Activated CD8-positive, alpha-beta memory T cell treated with anti-CD3 and anti-CD28 coated beads, Interleukin-2, amount 10 ng/mL, durations not matched to agents 7 days and 5 days (primary cell): ENCODE results near the gene C1S. TPM values are rescaled to one million over a fixed set of nuclear protein-coding genes. Genes with fewer than 3 reads are reported as not detected.
"Not testable (repeated sequence)": the region's sequence is repeated elsewhere in the genome, so short reads cannot be mapped to it uniquely, and the experiment has no call there.

Experiments used
- ATAC-seq: fragments of 150-1000 bp; cut with Tn5 transposase; one replicate; pipeline ENCODE4 v1.10.0; 2021; ENCODE audit warnings: moderate library complexity
- CTCF ChIA-PET: fragments of 350-600 bp; sonication (Branson Sonifier 250); formaldehyde crosslinking; loops from one replicate; lab custom pipeline; 2021; ENCODE audit warnings: antibody characterized with exemption; lab: Charles Lee
- DNase-seq: peaks from one replicate; pipeline ENCODE4 v3.0.0-alpha.2; 2020
- H3K27ac Mint-ChIP-seq: one replicate; pipeline ENCODE4 v1.8.0; 2021; ENCODE audit warnings: mild to moderate bottlenecking, mixed read lengths
- H3K27me3 Mint-ChIP-seq: one replicate; pipeline ENCODE4 v1.8.0; 2021; ENCODE audit warnings: mixed read lengths
- H3K36me3 Mint-ChIP-seq: one replicate; pipeline ENCODE4 v1.8.0; 2021; ENCODE audit warnings: mild to moderate bottlenecking, mixed read lengths
- H3K4me1 Mint-ChIP-seq: one replicate; pipeline ENCODE4 v1.8.0; 2021; ENCODE audit warnings: mixed read lengths
- H3K4me3 Mint-ChIP-seq: one replicate; pipeline ENCODE4 v1.8.0; 2021; ENCODE audit warnings: mild to moderate bottlenecking, moderate library complexity, mixed read lengths
- H3K9me3 Mint-ChIP-seq: one replicate; pipeline ENCODE4 v1.8.0; 2022; ENCODE audit warnings: low read depth, mixed read lengths
- total RNA-seq, 2 experiments: library from RNA; stranded (reverse); gene quantifications; one replicate each; pipeline ENCODE4 v1.2.3, GENCODE V29; 2021

C1S gene
- total RNA-seq, 2 experiments from 2014 or later, result 1.6 to 2.5 TPM

DNA sequence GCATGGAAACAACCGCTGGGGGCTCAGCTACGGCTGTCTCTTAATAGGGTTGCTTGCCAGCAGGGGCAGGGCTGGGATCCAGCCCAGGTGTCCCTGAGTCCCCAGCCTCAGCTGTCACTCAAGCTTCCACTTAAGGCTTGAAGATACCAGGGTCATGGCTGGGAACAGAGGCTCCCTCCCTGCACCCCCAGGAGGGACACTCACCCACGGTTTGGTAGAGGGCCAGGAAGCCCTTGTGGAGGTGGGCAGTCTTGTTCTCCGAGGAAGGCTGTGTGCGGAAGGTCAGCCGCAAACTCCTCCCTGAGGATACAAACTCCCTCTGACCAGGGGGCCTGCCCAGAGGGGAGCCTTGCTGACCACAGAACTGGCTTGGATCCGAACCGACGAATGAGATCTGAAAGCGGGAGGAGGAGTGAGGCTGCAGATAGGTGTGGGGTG, 41.2 kb downstream of the C1S start:
- Mint-ChIP-seq H3K36me3 (peaks cover 42% of the 10 kb centered on the region), H3K4me3 (no peak overlapping the region), H3K9me3 (peaks cover 13% of the 10 kb centered on the region), H3K4me1 (peaks cover 30% of the 10 kb centered on the region), H3K27me3 (no peaks in the 10 kb centered on the region), H3K27ac (no peak overlapping the region)
- CTCF ChIA-PET, result no interaction called here
- no peak for ATAC-seq
- no peak for DNase-seq

DNA sequence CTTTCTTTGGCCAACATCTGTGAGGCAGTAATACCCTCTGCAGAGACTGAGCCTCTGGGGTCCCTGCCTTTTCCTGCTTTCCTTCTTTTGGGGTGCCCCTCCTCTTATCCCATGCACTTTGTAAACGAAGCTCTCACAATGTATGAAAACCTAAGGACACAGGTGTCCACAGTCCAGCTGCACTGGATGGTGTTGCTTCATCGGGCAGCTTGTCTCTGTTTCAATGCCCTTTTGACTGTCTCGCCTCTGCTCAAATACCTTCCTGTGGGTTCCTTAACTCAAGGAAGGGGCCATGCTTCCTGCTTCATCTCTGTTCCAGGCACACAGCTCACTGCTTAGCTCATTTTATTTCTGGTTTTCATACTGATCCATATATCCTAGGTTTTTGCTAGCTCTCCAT, 42.1 kb downstream of the C1S start:
- DNase-seq, result no peak
- Mint-ChIP-seq H3K4me1 (peaks cover 33% of the 10 kb centered on the region), H3K36me3 (peaks cover 45% of the 10 kb centered on the region), H3K9me3 (peaks cover 14% of the 10 kb centered on the region), H3K4me3 (no peak overlapping the region), H3K27me3 (no peaks in the 10 kb centered on the region), H3K27ac (no peak overlapping the region)
- ATAC-seq, result no peak
- CTCF ChIA-PET, result interaction anchor here (0.7 to 1.8 kb wide), 2 partner anchors 9 to 10 kb away, joined by 3 to 4 read pairs; no protein-coding TSS in a partner anchor

DNA sequence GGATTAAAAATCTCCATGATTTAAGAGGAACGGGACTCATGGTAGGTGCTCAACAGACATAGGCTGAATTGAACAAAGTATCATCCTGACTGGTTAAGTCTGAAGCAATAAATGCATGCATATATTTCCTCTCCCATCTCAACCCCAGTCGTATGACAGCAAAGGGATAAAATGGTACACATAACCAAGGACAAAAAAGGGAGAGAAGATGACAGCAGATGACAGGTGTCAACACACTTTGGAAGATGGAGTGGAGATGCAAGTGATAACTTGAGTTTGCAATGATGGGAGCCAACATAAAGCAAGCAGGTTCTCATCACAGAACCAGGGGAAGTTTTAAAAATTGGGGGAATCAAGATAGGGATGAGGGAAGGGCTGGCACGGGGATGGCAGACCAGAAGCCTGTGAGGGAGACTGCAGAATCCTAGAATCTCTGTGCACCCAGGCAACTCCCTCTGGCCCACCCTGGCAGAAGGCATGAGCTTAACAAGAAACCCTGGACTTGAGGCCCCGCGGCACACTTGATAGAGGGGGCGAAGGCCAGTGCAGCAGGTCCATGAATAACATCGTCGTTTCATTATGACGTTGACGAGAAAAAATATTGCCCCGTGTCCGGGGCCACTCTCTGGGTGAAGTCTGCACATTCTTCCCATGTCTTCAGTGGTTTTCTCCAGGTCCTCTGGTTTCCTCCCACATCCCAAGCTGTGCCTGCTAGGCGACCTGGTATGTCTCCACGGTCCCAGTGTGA, 43.5 kb downstream of the C1S start:
- CTCF ChIA-PET, result interaction anchor here (0.8 to 1.9 kb wide), 4 partner anchors 9 to 166 kb away, joined by 3 to 8 read pairs (median 4); no protein-coding TSS in a partner anchor
- ATAC-seq, result no peak
- Mint-ChIP-seq H3K4me1 (peaks cover 38% of the 10 kb centered on the region), H3K9me3 (peaks cover 14% of the 10 kb centered on the region), H3K27ac (no peak overlapping the region), H3K36me3 (peaks cover 40% of the 10 kb centered on the region), H3K27me3 (no peaks in the 10 kb centered on the region), H3K4me3 (no peak overlapping the region)
- no peak for DNase-seq

DNA sequence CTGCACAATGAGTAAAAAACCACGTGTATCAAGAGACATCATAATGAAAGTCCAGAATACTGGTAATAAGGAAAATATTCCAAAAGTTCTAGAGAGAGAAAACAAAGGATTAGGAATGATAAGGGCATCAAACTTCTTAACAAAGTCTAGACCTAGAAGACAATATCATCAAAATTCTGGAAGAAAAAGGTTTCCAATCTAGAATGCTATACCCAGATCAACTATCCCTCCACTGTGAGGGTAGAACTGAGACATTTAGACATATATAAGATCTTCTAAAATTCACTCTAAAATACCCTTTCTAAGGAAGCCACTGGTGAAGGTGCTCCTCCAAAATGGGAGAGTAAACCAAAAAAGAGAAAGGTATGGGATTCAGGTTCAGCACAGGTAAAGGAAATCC, 45.6 kb downstream of the C1S start:
- no peak overlapping the region for H3K4me3 Mint-ChIP-seq
- H3K27ac Mint-ChIP-seq, result no peak overlapping the region
- CTCF ChIA-PET, result interaction anchor here (2.3 to 3.7 kb wide), 3 partner anchors 25 to 181 kb away, joined by 10 to 31 read pairs (median 28); partner anchors contain the start of gene LPCAT3
- peaks cover 57% of the 10 kb centered on the region for H3K4me1 Mint-ChIP-seq
- peaks cover 34% of the 10 kb centered on the region for H3K36me3 Mint-ChIP-seq
- ATAC-seq (no peak), DNase-seq (no peak)
- H3K27me3 Mint-ChIP-seq, result no peaks in the 10 kb centered on the region
- H3K9me3 Mint-ChIP-seq, result peaks cover 14% of the 10 kb centered on the region

DNA sequence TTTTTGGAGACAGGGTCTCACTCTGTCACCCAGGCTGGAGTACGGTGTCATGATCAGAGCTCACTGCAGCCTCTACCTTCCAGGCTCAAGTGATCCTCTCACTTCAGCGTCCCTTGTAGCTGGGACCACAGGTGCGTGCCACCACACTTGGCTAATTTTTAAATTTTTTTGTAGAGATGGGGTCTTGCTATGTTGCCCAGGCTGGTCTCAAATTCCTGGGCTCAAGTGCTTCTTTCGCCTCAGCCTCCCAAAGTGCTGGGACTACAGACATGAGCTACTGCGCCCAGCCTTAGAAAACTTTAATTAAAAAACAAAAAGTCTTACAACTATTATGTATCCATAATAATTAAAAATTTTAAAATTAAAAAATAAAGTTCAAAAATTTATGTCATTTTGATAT, 46.7 kb downstream of the C1S start:
- DNase-seq, H3K4me3 Mint-ChIP-seq, ATAC-seq, H3K27me3 Mint-ChIP-seq, H3K27ac Mint-ChIP-seq: not testable (repeated sequence)
- CTCF ChIA-PET, result interaction anchor here (1.1 to 3.7 kb wide), 21 partner anchors 8 to 216 kb away, joined by 3 to 51 read pairs (median 7); partner anchors contain the start of genes C12orf57, ENO2, LPCAT3 and PEX5
- peaks cover 14% of the 10 kb centered on the region for H3K9me3 Mint-ChIP-seq
- H3K36me3 Mint-ChIP-seq, result peaks cover 30% of the 10 kb centered on the region
- peaks cover 60% of the 10 kb centered on the region for H3K4me1 Mint-ChIP-seq

DNA sequence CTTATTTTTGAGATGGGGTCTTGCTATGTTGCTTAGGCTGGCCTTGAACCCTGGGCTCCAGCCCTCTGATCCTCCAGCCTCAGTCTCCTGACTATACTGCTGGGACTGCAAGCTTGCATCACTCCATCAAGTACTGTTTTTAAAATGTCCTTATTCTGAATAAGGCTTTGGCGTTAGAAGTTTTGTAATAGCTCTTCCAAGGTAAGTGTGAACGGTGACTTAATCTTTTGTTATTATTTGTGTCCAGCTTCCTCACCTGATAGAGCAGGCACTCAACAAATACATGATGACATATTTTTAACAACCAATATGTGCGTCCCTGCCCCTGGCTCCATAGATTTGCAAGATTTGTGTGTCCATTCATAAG, 47.1 kb downstream of the C1S start:
- peaks cover 30% of the 10 kb centered on the region for H3K36me3 Mint-ChIP-seq
- peak overlapping the region; percentile 99 for H3K4me3 Mint-ChIP-seq
- CTCF ChIA-PET, result interaction anchor here (1.1 to 3.7 kb wide), 25 partner anchors 8 to 235 kb away, joined by 3 to 51 read pairs (median 7); partner anchors contain the start of genes C12orf57, ENO2, LPCAT3 and PEX5
- ATAC-seq (no peak), DNase-seq (no peak)
- H3K27me3 Mint-ChIP-seq, result no peaks in the 10 kb centered on the region
- H3K9me3 Mint-ChIP-seq, result peaks cover 14% of the 10 kb centered on the region
- peaks cover 56% of the 10 kb centered on the region for H3K4me1 Mint-ChIP-seq
- peak overlapping the region; percentile 97 for H3K27ac Mint-ChIP-seq

DNA sequence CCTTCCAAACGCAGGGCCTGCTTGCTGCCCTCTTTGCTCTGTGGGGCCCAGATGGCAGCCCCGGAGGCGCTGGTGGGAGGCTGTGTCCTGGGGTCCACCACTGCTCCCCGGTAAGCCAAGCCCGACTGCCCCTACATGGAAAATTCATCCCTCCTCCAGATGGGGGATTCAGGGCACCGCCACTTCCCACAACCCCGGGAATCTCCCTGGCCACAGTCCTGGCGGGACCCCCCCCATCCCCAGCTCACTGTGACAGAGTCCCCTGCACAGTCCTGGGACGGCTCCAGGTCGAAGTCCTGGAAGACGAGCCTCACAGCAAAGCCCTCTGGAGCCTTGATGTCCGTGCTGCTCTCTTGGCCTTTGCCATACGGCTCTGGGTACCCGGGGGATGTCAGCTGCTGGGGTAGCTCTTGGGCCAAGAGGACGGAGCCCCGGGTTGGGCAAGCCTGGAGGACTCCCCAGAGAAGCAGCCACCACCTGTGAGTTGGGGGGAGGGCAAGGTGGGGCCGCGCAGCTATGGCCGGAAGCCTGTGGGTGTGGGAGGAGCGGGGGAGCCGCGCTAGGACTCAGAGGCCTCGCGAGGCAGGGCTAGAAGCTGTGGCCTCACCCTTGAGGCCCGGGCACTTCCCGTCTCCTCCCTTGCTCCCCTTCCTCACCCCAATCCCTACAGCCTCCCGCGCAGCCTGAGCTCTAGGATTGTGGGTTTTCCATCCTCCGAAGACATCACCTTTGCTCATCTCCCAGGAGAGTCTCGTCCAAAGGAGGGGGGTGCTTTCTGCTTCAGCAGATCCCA, 47.7 kb downstream of the C1S start:
- CTCF ChIA-PET, result interaction anchor here (0.6 to 3.7 kb wide), 41 partner anchors 9 to 842 kb away, joined by 3 to 51 read pairs (median 6); partner anchors contain the start of genes C12orf57, C1R, CDCA3 and ENO2
- peaks cover 55% of the 10 kb centered on the region for H3K4me1 Mint-ChIP-seq

DNA sequence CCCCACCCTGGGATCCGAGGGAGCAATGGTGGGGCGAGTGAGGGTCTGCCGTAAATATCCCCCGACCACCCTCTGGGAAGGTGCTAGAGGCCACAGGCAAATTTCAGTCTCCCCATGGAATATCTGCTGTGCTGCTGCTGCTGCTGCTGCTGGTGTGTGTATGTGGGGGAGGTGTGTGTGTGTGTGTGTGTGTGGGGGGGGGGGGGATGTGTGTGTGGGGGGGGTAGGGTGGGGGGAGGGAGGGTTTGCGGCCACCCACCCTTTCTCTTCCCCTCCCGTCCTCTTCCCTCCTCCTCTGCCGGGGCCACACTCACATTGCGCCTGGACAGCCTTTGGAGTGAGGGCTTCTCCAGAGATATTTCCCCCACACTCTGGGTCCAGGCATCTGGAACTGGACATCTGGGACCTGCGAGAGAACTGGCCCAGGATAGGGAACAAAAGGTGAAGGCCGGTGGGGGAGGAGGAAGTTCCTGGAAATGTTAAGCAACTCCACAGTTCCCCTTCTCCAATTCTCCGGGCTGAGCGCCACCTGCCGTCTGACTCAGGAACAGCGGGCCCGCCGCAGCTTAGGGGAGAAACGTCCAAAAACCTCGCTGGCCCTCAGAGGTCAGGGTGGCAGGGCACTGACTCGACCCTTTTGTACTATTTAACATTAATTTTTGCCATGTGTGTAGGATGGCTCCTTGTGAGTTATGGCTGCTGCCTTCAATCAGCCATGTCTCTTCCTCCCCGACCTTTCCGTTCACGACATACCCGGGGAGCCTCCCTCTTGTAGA, 48.5 kb downstream of the C1S start, which contains the start of gene C1RL:
Gene C1RL (minus strand): TSS at position 419 of the 776 bp plus-strand sequence. CDS start 34 bp downstream, at position 385.
- CTCF ChIA-PET, result interaction anchor here (0.6 to 3.7 kb wide), 48 partner anchors 10 to 841 kb away, joined by 3 to 51 read pairs (median 5); partner anchors contain the start of genes C12orf57, C1R, CDCA3 and LPCAT3
- Mint-ChIP-seq H3K27ac (peak within 1 kb of the TSS; percentile 97), H3K9me3 (peaks cover 14% of the 10 kb centered on the region), H3K4me1 (peaks cover 52% of the 10 kb centered on the region), H3K4me3 (peak within 1 kb of the TSS; percentile 99), H3K27me3 (no peaks in the 10 kb centered on the region), H3K36me3 (peaks cover 26% of the 10 kb centered on the region)
- peak; percentile 21 for ATAC-seq
- DNase-seq, result peak; percentile 87

More for the DNA sequence above, 47.7 kb downstream of the C1S start:
- Mint-ChIP-seq H3K4me3 (peak overlapping the region; percentile 99), H3K27ac (peak overlapping the region; percentile 97), H3K9me3 (peaks cover 14% of the 10 kb centered on the region), H3K36me3 (peaks cover 30% of the 10 kb centered on the region), H3K27me3 (no peaks in the 10 kb centered on the region)
- peak; percentile 93 for DNase-seq
- peak; percentile 97 for ATAC-seq

DNA sequence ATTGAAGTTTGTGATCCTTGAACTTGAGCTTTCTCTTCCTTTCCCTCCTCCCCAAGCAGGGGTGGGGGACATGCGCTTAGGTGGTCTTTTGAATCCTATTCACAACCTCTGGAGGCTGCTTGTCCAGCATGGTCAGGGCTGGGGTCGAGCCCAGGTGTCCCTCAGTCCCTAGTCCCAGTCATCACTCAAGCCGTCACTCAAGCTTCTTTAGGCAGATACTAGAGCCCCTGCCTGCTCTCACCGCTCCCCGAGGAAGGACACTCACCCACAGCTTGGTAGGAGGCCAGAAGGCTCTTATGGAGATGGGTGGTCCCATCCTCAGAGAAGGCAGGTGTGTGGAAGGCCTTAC, 49.0 kb downstream of the C1S start:
- no peaks in the 10 kb centered on the region for H3K27me3 Mint-ChIP-seq
- H3K4me3 Mint-ChIP-seq, result peak overlapping the region; percentile 99
- CTCF ChIA-PET, result interaction anchor here (0.6 to 3.7 kb wide), 31 partner anchors 9 to 259 kb away, joined by 3 to 51 read pairs (median 5); partner anchors contain the start of genes C12orf57, C1R, CDCA3 and LPCAT3
- no peak for DNase-seq
- H3K9me3 Mint-ChIP-seq, result peaks cover 14% of the 10 kb centered on the region
- H3K27ac Mint-ChIP-seq, result peak overlapping the region; percentile 57
- H3K4me1 Mint-ChIP-seq, result peaks cover 53% of the 10 kb centered on the region
- peaks cover 25% of the 10 kb centered on the region for H3K36me3 Mint-ChIP-seq
- ATAC-seq, result no peak

DNA sequence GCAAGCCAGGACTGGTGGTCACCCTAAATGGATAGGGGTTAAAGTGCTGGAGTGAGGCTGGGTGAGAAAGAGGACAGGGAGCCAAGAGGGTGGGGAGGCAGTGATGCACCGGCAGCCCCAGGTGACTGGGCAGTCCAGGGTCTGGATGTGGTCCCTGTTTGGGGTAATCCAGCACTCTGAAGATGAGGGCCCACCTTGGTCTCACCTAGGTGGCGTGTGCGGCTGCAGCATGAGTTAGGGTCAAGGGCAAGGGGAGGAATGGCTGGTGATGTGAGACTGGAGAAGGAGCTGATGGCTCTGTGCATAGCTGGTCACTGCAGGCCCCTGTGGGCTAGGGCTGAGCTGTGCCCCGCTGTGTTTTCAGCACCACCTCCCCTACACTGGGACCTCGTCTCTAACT, 50.1 kb downstream of the C1S start:
- peaks cover 50% of the 10 kb centered on the region for H3K4me1 Mint-ChIP-seq
- peaks cover 21% of the 10 kb centered on the region for H3K36me3 Mint-ChIP-seq
- DNase-seq (no peak), ATAC-seq (no peak)
- peaks cover 11% of the 10 kb centered on the region for H3K9me3 Mint-ChIP-seq
- CTCF ChIA-PET, result interaction anchor here (1.0 to 4.0 kb wide), 10 partner anchors 12 to 173 kb away, joined by 3 to 25 read pairs (median 4); partner anchors contain the start of genes C12orf57, LPCAT3, RBP5 and RNU7-1
- no peaks in the 10 kb centered on the region for H3K27me3 Mint-ChIP-seq
- H3K4me3 Mint-ChIP-seq, result no peak overlapping the region
- H3K27ac Mint-ChIP-seq, result no peak overlapping the region

DNA sequence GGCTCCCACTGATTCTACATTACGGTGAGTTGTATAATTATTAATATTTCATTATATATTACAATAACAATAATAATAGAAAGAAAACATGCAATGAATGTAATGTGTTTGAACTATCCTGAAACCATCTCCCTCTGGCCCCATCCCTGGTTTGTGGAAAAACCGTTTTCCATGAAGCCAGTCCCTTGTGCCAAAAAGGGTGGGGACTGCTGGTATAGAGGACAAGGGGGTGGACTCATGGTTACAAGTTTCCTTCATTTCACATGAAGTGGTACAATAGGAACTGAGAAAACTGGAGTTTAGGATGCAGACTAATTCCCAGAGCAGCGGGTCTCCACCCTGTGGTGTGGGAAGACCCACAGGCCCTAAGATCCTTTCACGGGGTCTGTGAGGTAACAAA, 51.5 kb downstream of the C1S start:
- no peaks in the 10 kb centered on the region for H3K27me3 Mint-ChIP-seq
- ATAC-seq, result no peak
- peaks cover 12% of the 10 kb centered on the region for H3K36me3 Mint-ChIP-seq
- no peak overlapping the region for H3K27ac Mint-ChIP-seq
- H3K4me3 Mint-ChIP-seq, result no peak overlapping the region
- H3K4me1 Mint-ChIP-seq, result peaks cover 39% of the 10 kb centered on the region
- DNase-seq, result no peak
- no peaks in the 10 kb centered on the region for H3K9me3 Mint-ChIP-seq
- CTCF ChIA-PET, result interaction anchor here (1.0 to 4.0 kb wide), 19 partner anchors 9 to 526 kb away, joined by 3 to 25 read pairs (median 4); partner anchors contain the start of genes C12orf57, RBP5 and RNU7-1

DNA sequence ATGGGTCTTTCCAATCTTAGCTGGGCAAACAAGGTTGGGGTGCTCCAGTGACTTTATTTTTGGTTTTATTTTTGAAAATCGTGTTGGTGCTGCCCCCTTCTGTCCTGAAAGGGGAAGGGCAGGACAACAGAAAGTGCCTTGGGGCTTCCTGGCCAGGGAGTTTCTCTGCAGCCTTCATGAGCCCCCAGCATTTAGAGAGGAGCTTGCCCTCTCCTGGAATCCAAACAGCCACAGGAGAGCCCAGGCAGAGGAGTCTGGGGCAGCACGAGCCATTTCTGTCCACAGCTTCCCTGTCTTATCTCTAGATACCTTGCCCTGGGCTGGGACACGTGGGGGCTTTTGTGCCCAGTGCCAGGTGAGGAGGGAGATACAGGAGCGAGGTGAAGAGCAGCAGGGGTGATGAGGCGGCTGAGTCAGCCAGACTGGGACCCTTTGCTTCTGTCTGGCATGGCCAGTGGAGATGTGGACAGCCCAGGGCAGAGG, 52.9 kb downstream of the C1S start:
- no peak for ATAC-seq
- H3K9me3 Mint-ChIP-seq, result no peaks in the 10 kb centered on the region
- H3K4me1 Mint-ChIP-seq, result peaks cover 33% of the 10 kb centered on the region
- H3K27ac Mint-ChIP-seq, result peak overlapping the region; percentile 59
- no peaks in the 10 kb centered on the region for H3K27me3 Mint-ChIP-seq
- H3K4me3 Mint-ChIP-seq, result no peak overlapping the region
- peak; percentile 61 for DNase-seq
- peaks cover 8% of the 10 kb centered on the region for H3K36me3 Mint-ChIP-seq
- CTCF ChIA-PET, result interaction anchor here (0.7 to 4.0 kb wide), 36 partner anchors 9 to 965 kb away, joined by 3 to 25 read pairs (median 4); partner anchors contain the start of genes C12orf57, CLSTN3, COPS7A and LPCAT3
